ENCODE data around the gene THADA. TPM values are rescaled to one million over a fixed set of nuclear protein-coding genes. Genes with fewer than 3 reads are reported as not detected.

Gene THADA
- total RNA-seq, 2 donors from 2014 or later: 14.5 to 16.1 TPM

DNA sequence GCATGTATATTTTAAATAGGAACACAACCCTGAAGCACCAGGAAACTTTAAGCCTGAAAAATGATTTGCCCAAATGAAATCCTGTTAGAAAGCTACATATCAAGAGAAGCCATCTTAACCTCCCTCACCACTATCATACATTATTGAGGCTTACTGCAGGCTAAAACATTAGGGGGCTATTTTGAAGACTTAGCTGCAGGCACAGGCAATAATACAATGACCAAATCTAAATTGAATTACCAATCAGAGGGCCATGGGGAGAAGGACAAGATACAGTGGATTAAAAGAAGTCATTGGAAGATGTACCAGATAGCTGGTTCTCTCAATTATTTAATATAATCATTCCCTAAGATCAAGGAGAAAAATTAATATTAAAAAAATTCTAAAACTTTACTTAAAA, 73.7 kb downstream of the THADA start:
- peaks cover 0 to 36% of the 10 kb centered on the region in 2 donors for H3K4me1 ChIP-seq

DNA sequence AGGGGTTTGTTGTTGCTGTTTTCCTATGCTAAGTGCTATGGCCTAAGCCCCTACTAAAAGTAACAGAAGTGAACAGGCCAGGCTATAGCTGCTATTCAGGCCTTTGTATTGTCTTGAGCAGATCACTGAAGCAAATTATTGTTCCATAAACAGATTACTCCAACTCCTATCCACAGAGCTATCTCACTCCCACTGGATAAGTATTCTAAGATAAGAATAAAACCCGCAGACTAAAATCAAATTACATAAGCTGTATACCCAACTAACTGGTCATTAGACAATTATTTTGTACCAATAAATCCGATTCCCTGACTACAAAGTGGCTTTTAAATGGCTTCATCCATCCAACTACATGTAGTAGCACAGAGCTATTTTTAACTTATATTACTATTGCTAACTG, 74.3 kb downstream of the THADA start:
- no peaks in the 10 kb centered on the region for H3K9me3 ChIP-seq
- TF ChIP-seq, protein P1, sequence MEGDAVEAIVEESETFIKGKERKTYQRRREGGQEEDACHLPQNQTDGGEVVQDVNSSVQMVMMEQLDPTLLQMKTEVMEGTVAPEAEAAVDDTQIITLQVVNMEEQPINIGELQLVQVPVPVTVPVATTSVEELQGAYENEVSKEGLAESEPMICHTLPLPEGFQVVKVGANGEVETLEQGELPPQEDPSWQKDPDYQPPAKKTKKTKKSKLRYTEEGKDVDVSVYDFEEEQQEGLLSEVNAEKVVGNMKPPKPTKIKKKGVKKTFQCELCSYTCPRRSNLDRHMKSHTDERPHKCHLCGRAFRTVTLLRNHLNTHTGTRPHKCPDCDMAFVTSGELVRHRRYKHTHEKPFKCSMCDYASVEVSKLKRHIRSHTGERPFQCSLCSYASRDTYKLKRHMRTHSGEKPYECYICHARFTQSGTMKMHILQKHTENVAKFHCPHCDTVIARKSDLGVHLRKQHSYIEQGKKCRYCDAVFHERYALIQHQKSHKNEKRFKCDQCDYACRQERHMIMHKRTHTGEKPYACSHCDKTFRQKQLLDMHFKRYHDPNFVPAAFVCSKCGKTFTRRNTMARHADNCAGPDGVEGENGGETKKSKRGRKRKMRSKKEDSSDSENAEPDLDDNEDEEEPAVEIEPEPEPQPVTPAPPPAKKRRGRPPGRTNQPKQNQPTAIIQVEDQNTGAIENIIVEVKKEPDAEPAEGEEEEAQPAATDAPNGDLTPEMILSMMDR (IDR thresholded peaks at IDR 0.05): no peak
- DNase-seq (ENCODE audit: low spot score): no peak
- H3K4me1 ChIP-seq: peaks cover 0 to 40% of the 10 kb centered on the region in 2 donors
- no peak overlapping the region for H3K4me3 ChIP-seq
- peak overlapping the region in 1 of 2 donors; percentile 3 for H3K27ac ChIP-seq
- no peaks in the 10 kb centered on the region for H3K36me3 ChIP-seq
- H3K27me3 ChIP-seq: no peaks in the 10 kb centered on the region

More for the DNA sequence above, 73.7 kb downstream of the THADA start:
- Histone ChIP-seq H3K27me3 (no peaks in the 10 kb centered on the region), H3K36me3 (no peaks in the 10 kb centered on the region), H3K9me3 (no peaks in the 10 kb centered on the region), H3K4me3 (no peak overlapping the region), H3K27ac (no peak overlapping the region)
- DNase-seq (ENCODE audit: low spot score): no peak
- TF ChIP-seq, protein P1 (IDR thresholded peaks at IDR 0.05): no peak

DNA sequence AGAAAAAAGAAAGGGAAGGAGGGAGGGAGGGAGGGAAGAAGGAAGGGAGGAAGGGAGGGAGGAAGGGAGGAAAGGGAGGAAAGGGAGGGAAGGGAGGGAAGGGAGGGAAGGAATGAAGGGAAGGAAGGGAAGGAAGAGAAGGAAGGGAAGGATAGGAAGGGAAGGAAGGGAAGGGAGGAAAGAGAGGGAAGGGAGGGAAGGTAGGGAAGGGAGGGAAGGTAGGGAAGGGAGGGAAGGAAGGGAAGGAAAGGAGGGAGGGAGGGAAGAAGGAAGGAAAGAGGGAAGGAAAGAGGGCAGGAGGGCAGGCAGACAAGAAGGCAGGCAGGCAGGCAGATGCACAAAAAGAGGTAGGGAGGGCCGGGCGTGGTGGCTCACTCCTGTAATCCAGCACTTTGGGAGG, 74.9 kb downstream of the THADA start:
- H3K9me3 ChIP-seq: no peaks in the 10 kb centered on the region
- TF ChIP-seq, protein P1 (IDR thresholded peaks at IDR 0.05): no peak
- H3K27ac ChIP-seq: peak overlapping the region in 1 of 2 donors; percentile 3
- peaks cover 0 to 47% of the 10 kb centered on the region in 2 donors for H3K4me1 ChIP-seq
- DNase-seq (ENCODE audit: low spot score): no peak
- no peaks in the 10 kb centered on the region for H3K27me3 ChIP-seq
- H3K36me3 ChIP-seq: no peaks in the 10 kb centered on the region
- H3K4me3 ChIP-seq: no peak overlapping the region

DNA sequence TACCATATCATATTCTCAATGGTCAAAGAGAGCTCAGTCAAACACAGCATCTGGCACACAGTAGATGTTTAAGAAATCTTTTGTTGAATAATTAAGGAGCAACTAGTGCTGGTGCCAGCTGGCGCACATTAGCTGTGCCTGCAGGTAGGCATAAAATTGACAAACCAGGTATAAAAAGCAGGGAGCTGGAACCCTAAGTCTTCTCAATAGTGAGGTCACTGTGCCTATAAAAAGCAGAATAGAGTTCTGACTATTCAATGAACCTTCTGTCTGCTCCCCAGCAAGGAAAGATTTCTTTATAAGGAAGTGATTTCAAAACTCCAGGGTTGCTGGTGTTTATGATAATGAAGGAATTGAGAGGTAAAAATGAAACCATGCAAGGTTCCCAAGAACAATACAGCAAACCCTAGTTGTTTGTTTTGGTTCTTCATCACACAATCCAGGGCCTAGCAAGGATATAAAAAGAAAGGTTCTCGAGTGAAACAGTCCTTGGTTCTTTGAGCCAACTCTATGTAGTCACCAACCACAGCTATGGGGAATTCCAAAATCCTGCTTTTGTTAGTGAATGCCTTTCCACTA, 76.1 kb downstream of the THADA start:
- Histone ChIP-seq H3K4me3 (no peak overlapping the region), H3K4me1 (peaks cover 0 to 48% of the 10 kb centered on the region in 2 donors)

DNA sequence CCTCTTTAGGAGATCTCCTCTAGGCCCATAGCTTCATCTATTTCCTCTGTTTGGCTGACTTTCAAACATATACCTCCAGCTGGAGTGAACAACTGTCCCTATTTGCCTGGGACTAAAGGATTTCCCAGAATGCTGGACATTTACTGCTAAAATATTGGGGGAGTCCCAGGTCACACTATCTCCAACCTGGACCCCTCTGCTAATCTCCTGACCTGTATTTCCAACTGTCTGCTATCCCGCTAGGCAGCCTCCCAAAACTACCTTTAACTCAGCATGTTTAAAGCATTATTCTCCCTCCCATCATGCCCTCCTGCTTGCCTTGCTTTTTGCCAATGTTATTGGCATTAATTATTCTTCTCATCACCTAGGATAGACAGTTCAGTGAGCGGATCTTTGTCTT, 77.1 kb downstream of the THADA start:
- peak overlapping the region; percentile 50 to 74 for H3K27ac ChIP-seq
- no peak overlapping the region for H3K4me3 ChIP-seq
- no peaks in the 10 kb centered on the region for H3K27me3 ChIP-seq
- peaks cover 0 to 48% of the 10 kb centered on the region in 2 donors for H3K4me1 ChIP-seq
- H3K36me3 ChIP-seq: no peaks in the 10 kb centered on the region
- TF ChIP-seq, protein P1 (IDR thresholded peaks at IDR 0.05): no peak
- no peak for DNase-seq (ENCODE audit: low spot score)
- H3K9me3 ChIP-seq: no peaks in the 10 kb centered on the region

More for the DNA sequence above, 76.1 kb downstream of the THADA start:
- DNase-seq (ENCODE audit: low spot score): no peak
- no peaks in the 10 kb centered on the region for H3K27me3 ChIP-seq
- no peaks in the 10 kb centered on the region for H3K9me3 ChIP-seq
- H3K27ac ChIP-seq: peak overlapping the region; percentile 50 to 74
- TF ChIP-seq, protein P1 (IDR thresholded peaks at IDR 0.05): no peak
- H3K36me3 ChIP-seq: no peaks in the 10 kb centered on the region

DNA sequence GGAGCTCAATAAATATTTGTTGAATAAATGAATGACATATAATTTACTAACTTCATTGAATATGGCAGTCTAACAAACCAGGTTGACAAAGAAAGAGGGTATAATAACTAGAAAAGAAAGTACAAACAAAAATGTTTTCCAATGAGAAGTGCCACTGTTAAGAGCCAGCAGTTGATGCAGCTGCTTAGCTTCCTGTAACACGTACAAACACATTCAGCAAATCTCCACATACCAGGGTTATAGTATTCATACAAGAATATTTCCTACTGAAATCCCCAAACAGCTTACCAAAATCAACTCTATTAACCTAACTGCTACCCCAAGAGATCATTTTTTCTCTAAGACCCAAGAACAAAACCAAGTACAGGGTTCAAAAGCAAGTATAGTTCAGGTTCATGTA, 77.7 kb downstream of the THADA start:
- Histone ChIP-seq H3K27me3 (no peaks in the 10 kb centered on the region), H3K36me3 (no peaks in the 10 kb centered on the region), H3K4me3 (no peak overlapping the region), H3K4me1 (peaks cover 0 to 54% of the 10 kb centered on the region in 2 donors), H3K27ac (peak overlapping the region; percentile 50 to 74), H3K9me3 (no peaks in the 10 kb centered on the region)
- no peak for DNase-seq (ENCODE audit: low spot score)
- TF ChIP-seq, protein P1 (IDR thresholded peaks at IDR 0.05): no peak

Data from right atrium auricular region (tissue), 2 donors.